ENCODE results near the gene THSD1.
"Not testable (repeated sequence)": the region's sequence is repeated elsewhere in the genome, so short reads cannot be mapped to it uniquely, and the experiment has no call there.

THSD1 gene

GRCh38 chr13:52447354-52447753, 41.4 kb upstream of the THSD1 start:
- H3K9ac ChIP-seq (ENCODE audit: low read length), result no peak overlapping the region
- no peaks in the 10 kb centered on the region for H3K27me3 ChIP-seq (ENCODE audit: control insufficient read depth, insufficient read depth, low read length)
- H3K36me3 ChIP-seq (ENCODE audit: control insufficient read depth, low read depth, low read length), result peaks cover 3% of the 10 kb centered on the region

GRCh38 chr13:52446265-52446664, 40.3 kb upstream of the THSD1 start:
- Histone ChIP-seq H3K36me3 (ENCODE audit: control insufficient read depth, low read depth, low read length) (peaks cover 3% of the 10 kb centered on the region), H3K27me3 (ENCODE audit: control insufficient read depth, insufficient read depth, low read length) (no peaks in the 10 kb centered on the region), H3K27ac (ENCODE audit: low read length) (no peak overlapping the region), H3K4me1 (ENCODE audit: control insufficient read depth, low read depth, low read length) (peaks cover 4% of the 10 kb centered on the region), H3K9me3 (ENCODE audit: control insufficient read depth, low read depth, low read length) (no peaks in the 10 kb centered on the region), H3K4me3 (ENCODE audit: low read length) (no peak overlapping the region), H3K9ac (ENCODE audit: low read length) (no peak overlapping the region)

More at GRCh38 chr13:52447354-52447753, 41.4 kb upstream of the THSD1 start:
- Histone ChIP-seq H3K27ac (ENCODE audit: low read length) (no peak overlapping the region), H3K4me1 (ENCODE audit: control insufficient read depth, low read depth, low read length) (peaks cover 4% of the 10 kb centered on the region), H3K9me3 (ENCODE audit: control insufficient read depth, low read depth, low read length) (no peaks in the 10 kb centered on the region), H3K4me3 (ENCODE audit: low read length) (no peak overlapping the region)

DNA sequence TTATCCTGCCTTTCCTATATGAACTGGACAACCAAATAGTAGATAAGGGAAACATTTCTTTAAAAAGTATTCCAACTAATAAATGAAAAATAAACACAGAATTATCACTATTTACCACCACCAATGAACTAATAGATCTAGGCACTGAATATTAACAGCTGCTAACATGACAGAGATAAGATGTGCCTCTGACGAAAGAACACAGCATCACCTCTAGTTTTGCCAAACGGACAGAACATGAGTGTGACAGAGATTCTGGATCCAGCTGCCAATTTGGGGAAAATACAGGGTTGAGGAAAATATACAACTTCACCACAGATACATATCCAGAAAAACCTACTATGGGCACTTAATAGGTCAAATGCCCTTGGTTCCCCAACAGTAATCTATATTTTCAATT, 26.5 kb upstream of the THSD1 start:
- no peak overlapping the region for H3K4me3 ChIP-seq (ENCODE audit: low read length)
- peaks cover 46% of the 10 kb centered on the region for H3K36me3 ChIP-seq (ENCODE audit: control insufficient read depth, low read depth, low read length)
- no peak overlapping the region for H3K9ac ChIP-seq (ENCODE audit: low read length)
- no peaks in the 10 kb centered on the region for H3K4me1 ChIP-seq (ENCODE audit: control insufficient read depth, low read depth, low read length)
- no peaks in the 10 kb centered on the region for H3K27me3 ChIP-seq (ENCODE audit: control insufficient read depth, insufficient read depth, low read length)
- H3K9me3 ChIP-seq (ENCODE audit: control insufficient read depth, low read depth, low read length), result no peaks in the 10 kb centered on the region
- H3K27ac ChIP-seq (ENCODE audit: low read length), result no peak overlapping the region

GRCh38 chr13:52428295-52428694, 22.3 kb upstream of the THSD1 start:
- H3K9ac ChIP-seq (ENCODE audit: low read length), result no peak overlapping the region
- H3K36me3 ChIP-seq (ENCODE audit: control insufficient read depth, low read depth, low read length), result peaks cover 32% of the 10 kb centered on the region
- H3K4me3 ChIP-seq (ENCODE audit: low read length), result no peak overlapping the region
- H3K4me1 ChIP-seq (ENCODE audit: control insufficient read depth, low read depth, low read length), result no peaks in the 10 kb centered on the region
- no peaks in the 10 kb centered on the region for H3K9me3 ChIP-seq (ENCODE audit: control insufficient read depth, low read depth, low read length)
- H3K27ac ChIP-seq (ENCODE audit: low read length), result no peak overlapping the region
- H3K27me3 ChIP-seq (ENCODE audit: control insufficient read depth, insufficient read depth, low read length), result no peaks in the 10 kb centered on the region

GRCh38 chr13:52421216-52421615, 15.2 kb upstream of the THSD1 start:
- Histone ChIP-seq H3K4me3 (ENCODE audit: low read length) (no peak overlapping the region), H3K4me1 (ENCODE audit: control insufficient read depth, low read depth, low read length) (no peaks in the 10 kb centered on the region), H3K9ac (ENCODE audit: low read length) (no peak overlapping the region), H3K27ac (ENCODE audit: low read length) (no peak overlapping the region), H3K9me3 (ENCODE audit: control insufficient read depth, low read depth, low read length) (no peaks in the 10 kb centered on the region), H3K27me3 (ENCODE audit: control insufficient read depth, insufficient read depth, low read length) (no peaks in the 10 kb centered on the region), H3K36me3 (ENCODE audit: control insufficient read depth, low read depth, low read length) (peaks cover 33% of the 10 kb centered on the region)

DNA sequence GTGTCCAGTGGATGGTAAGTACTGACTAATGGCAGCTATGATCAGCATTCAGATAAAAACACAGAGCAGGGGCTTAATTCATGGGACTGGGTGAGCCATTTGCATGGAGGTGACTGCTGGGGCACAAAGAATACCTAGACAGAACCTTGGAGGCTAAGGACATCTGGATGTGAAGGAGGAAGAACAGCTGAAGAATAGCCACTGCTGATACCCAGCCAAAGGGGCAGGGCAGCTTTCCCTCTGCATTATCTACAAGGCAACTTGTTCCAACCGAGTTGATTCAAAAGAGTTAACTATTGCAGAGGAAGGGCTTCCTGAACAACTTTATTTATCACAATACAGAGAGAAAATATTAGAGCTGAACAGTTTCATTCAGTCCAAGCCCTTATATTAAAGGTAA, 13.1 kb upstream of the THSD1 start:
- no peaks in the 10 kb centered on the region for H3K4me1 ChIP-seq (ENCODE audit: control insufficient read depth, low read depth, low read length)
- H3K9me3 ChIP-seq (ENCODE audit: control insufficient read depth, low read depth, low read length), result no peaks in the 10 kb centered on the region
- no peak overlapping the region for H3K27ac ChIP-seq (ENCODE audit: low read length)
- no peaks in the 10 kb centered on the region for H3K27me3 ChIP-seq (ENCODE audit: control insufficient read depth, insufficient read depth, low read length)
- H3K36me3 ChIP-seq (ENCODE audit: control insufficient read depth, low read depth, low read length), result peaks cover 39% of the 10 kb centered on the region
- no peak overlapping the region for H3K4me3 ChIP-seq (ENCODE audit: low read length)
- no peak overlapping the region for H3K9ac ChIP-seq (ENCODE audit: low read length)

GRCh38 chr13:52414963-52415362, 9.0 kb upstream of the THSD1 start:
- Histone ChIP-seq H3K9ac (ENCODE audit: low read length) (no peak overlapping the region), H3K4me3 (ENCODE audit: low read length) (no peak overlapping the region), H3K27ac (ENCODE audit: low read length) (no peak overlapping the region), H3K9me3 (ENCODE audit: control insufficient read depth, low read depth, low read length) (no peaks in the 10 kb centered on the region), H3K27me3 (ENCODE audit: control insufficient read depth, insufficient read depth, low read length) (no peaks in the 10 kb centered on the region), H3K36me3 (ENCODE audit: control insufficient read depth, low read depth, low read length) (peaks cover 26% of the 10 kb centered on the region), H3K4me1 (ENCODE audit: control insufficient read depth, low read depth, low read length) (no peaks in the 10 kb centered on the region)

DNA sequence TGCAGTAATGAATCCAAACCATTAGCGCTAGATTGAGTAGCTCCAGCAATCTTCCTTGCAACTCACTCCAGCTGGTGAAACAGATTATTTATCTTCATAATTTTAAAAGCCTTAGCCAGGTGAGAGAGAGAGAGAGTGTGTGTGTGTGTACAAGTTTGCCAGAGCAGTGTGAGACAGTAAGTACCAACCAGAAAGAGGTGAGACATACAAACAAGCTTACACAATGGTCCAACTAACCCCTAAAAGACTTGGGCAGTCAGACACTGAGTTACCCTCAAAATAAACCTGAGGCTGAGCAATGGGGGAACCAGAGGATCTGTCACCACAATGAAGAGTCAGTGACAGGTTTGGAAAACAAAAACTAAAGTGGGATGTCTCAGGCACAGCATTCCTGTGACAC, 8.1 kb upstream of the THSD1 start:
- Histone ChIP-seq H3K4me3 (ENCODE audit: low read length) (no peak overlapping the region), H3K9ac (ENCODE audit: low read length) (no peak overlapping the region), H3K4me1 (ENCODE audit: control insufficient read depth, low read depth, low read length) (no peaks in the 10 kb centered on the region), H3K27ac (ENCODE audit: low read length) (no peak overlapping the region), H3K36me3 (ENCODE audit: control insufficient read depth, low read depth, low read length) (peaks cover 26% of the 10 kb centered on the region), H3K27me3 (ENCODE audit: control insufficient read depth, insufficient read depth, low read length) (no peaks in the 10 kb centered on the region), H3K9me3 (ENCODE audit: control insufficient read depth, low read depth, low read length) (no peaks in the 10 kb centered on the region)

DNA sequence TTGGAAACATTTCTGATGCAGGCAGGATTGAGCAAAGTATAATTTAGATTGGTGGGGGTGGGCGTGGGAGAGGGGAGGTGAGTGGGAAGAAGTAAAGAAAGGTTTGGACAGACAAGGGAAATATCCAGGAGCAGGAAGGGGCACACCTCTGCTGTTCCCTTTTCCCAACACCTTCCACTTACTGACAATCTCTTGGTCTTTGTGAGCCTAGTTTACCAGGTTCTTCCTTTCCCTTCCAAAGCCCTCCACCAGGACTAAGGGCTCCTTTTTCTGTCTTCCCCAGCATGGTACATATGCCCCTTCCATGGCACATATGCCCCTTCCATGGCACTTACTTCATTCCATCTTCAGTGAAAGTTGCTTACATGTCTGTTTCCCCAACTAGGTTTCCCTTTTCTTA, 6.2 kb upstream of the THSD1 start:
- no peak overlapping the region for H3K27ac ChIP-seq (ENCODE audit: low read length)
- H3K9ac ChIP-seq (ENCODE audit: low read length), result no peak overlapping the region
- H3K4me1 ChIP-seq (ENCODE audit: control insufficient read depth, low read depth, low read length), result no peaks in the 10 kb centered on the region
- H3K9me3 ChIP-seq (ENCODE audit: control insufficient read depth, low read depth, low read length), result no peaks in the 10 kb centered on the region
- H3K27me3 ChIP-seq (ENCODE audit: control insufficient read depth, insufficient read depth, low read length), result peaks cover 1% of the 10 kb centered on the region
- H3K36me3 ChIP-seq (ENCODE audit: control insufficient read depth, low read depth, low read length), result peaks cover 26% of the 10 kb centered on the region
- no peak overlapping the region for H3K4me3 ChIP-seq (ENCODE audit: low read length)

DNA sequence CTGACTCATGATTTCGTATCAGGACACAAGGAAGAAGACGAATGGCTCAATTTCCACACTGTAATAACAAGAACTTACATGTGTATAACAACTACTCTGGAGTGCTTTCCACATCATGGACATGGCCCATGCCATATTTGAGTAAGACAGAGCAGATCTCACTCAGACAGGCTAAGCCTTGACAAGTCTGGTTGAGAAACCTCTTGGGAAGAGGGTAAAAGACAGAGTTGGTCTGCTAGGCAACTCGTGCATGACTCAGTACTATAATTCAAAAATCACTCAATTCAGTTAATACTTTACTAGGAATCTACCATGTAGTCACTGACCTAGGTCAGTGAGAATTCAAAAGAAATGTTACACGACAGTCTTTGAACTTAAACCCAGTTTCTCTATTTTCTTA, 5.7 kb upstream of the THSD1 start:
- no peaks in the 10 kb centered on the region for H3K4me1 ChIP-seq (ENCODE audit: control insufficient read depth, low read depth, low read length)
- peaks cover 21% of the 10 kb centered on the region for H3K36me3 ChIP-seq (ENCODE audit: control insufficient read depth, low read depth, low read length)
- no peak overlapping the region for H3K27ac ChIP-seq (ENCODE audit: low read length)
- H3K9ac ChIP-seq (ENCODE audit: low read length), result no peak overlapping the region
- H3K4me3 ChIP-seq (ENCODE audit: low read length), result no peak overlapping the region
- peaks cover 6% of the 10 kb centered on the region for H3K27me3 ChIP-seq (ENCODE audit: control insufficient read depth, insufficient read depth, low read length)
- no peaks in the 10 kb centered on the region for H3K9me3 ChIP-seq (ENCODE audit: control insufficient read depth, low read depth, low read length)

DNA sequence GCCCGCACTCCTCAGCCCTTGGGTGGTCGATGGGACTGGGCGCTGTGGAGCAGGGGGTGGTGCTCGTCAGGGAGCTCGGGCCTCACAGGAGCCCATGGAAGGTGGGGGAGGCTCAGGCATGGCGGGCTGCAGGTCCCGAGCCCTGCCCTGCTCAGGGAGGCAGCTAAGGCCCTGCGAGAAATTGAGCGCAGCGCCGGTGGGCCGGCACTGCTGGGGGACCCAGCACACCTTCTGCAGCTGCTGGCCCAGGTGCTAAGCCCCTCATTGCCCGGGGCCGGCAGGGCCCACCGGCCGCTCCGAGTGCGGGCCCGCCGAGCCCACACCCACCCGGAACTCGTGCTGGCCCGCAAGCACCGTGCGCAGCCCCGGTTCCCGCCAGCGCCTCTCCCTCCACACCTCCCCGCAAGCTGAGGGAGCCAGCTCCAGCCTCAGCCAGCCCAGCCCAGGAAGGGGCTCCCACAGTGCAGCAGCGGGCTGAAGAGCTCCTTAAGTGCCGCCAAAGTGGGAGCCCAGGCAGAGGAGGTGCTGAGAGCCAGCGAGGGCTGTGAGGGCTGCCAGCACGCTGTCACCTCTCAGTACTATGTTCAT, 2.2 kb upstream of the THSD1 start:
- not testable (repeated sequence) for H3K27ac ChIP-seq (ENCODE audit: low read length); H3K36me3 ChIP-seq (ENCODE audit: control insufficient read depth, low read depth, low read length)

DNA sequence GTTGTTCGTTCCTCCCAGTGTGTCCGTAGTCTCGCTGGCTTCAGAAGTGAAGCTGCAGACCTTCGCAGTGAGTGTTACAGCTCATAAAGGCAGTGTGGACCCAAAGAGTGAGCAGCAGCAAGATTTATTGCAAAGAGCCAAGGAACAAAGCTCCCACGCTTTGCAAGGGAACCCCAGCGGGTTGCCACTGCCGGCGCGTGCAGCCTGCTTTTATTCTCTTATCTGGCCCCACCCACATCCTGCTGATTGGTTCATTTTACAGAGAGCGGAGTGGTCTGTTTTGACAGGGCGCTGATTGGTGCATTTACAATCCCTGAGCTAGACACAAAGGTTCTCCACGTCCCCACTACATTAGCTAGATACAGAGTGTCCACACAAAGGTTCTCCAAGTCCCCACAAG, 1.5 kb upstream of the THSD1 start:
- not testable (repeated sequence) for H3K27ac ChIP-seq (ENCODE audit: low read length); H3K9ac ChIP-seq (ENCODE audit: low read length); H3K36me3 ChIP-seq (ENCODE audit: control insufficient read depth, low read depth, low read length); H3K4me1 ChIP-seq (ENCODE audit: control insufficient read depth, low read depth, low read length); H3K9me3 ChIP-seq (ENCODE audit: control insufficient read depth, low read depth, low read length); H3K4me3 ChIP-seq (ENCODE audit: low read length)
- H3K27me3 ChIP-seq (ENCODE audit: control insufficient read depth, insufficient read depth, low read length), result peaks cover 34% of the 10 kb centered on the region

More for the DNA sequence above, 2.2 kb upstream of the THSD1 start:
- not testable (repeated sequence) for H3K9ac ChIP-seq (ENCODE audit: low read length); H3K9me3 ChIP-seq (ENCODE audit: control insufficient read depth, low read depth, low read length); H3K4me1 ChIP-seq (ENCODE audit: control insufficient read depth, low read depth, low read length); H3K4me3 ChIP-seq (ENCODE audit: low read length)
- H3K27me3 ChIP-seq (ENCODE audit: control insufficient read depth, insufficient read depth, low read length), result peaks cover 34% of the 10 kb centered on the region
